GM12878 (cell line): ENCODE data around the gene PTPN5. TPM values are rescaled to one million over a fixed set of nuclear protein-coding genes. Genes with fewer than 3 reads are reported as not detected.

ENCODE experiments used
- ATAC-seq: fragments of 200-7000 bp; cut with Tn5 transposase; 3 replicates; pipeline ENCODE4 v1.9.1; 2020; ENCODE audit warnings: mild to moderate bottlenecking, moderate library complexity
- BruUV-seq: library from RNA; stranded (reverse); fragments of 400-500 nt; replicated peaks from 2 replicates; lab custom pipeline; 2021; lab: Mats Ljungman, UMichigan
- CTCF ChIA-PET: fragments of 300-600 bp; sonication (Branson Sonifier 250); formaldehyde crosslinking; extraction: SDS; loops from one replicate; lab custom pipeline; 2021; ENCODE audit warnings: inconsistent platforms; lab: Yijun Ruan, JAX
- POLR2A ChIA-PET: fragments of 350-600 bp; formaldehyde crosslinking; extraction: SDS; loops from one replicate; lab custom pipeline; 2021; ENCODE audit warnings: inconsistent platforms; lab: Charles Lee
- RAD21 ChIA-PET: fragments of 300-600 bp; sonication (Branson Sonifier 250); formaldehyde crosslinking; loops from one replicate; lab custom pipeline; 2023; ENCODE audit warnings: antibody characterized with exemption; ENCODE audit not compliant: unreplicated experiment; lab: Charles Lee
- SMC1A ChIA-PET: fragments of 300-600 bp; sonication (Branson Sonifier 250); formaldehyde crosslinking; loops from one replicate; lab custom pipeline; 2023; ENCODE audit not compliant: unreplicated experiment, uncharacterized antibody; lab: Charles Lee
- DNase-seq: peaks from one replicate; pipeline ENCODE4 v3.0.0-alpha.2; 2011; ENCODE audit warnings: low read depth, low spot score
- FAIRE-seq: peaks from 3 replicates; lab custom pipeline; 2011; peaks lifted over from hg19 to GRCh38; lab: Jason Lieb, UNC
- H2AFZ ChIP-seq: 2 replicates; pipeline ENCODE4 v1.6.0; 2011; ENCODE audit warnings: low read depth, low read length, control low read depth; ENCODE audit not compliant: control insufficient read depth
- H3K27ac ChIP-seq: 2 replicates; pipeline ENCODE4 v1.5.1; 2011; ENCODE audit warnings: control low read depth; ENCODE audit not compliant: control insufficient read depth, insufficient read depth
- H3K27me3 ChIP-seq, 2 experiments: replicated peaks in 1 of 2; 2 replicates each; pipeline versions ENCODE4 v1.6.0 to v1.6.1; 2011; ENCODE audit warnings: low read length in 1 of 2; ENCODE audit not compliant: control insufficient read depth in 2 of 2, insufficient read depth in 2 of 2
- H3K36me3 ChIP-seq, 2 experiments: 2 replicates each; pipeline ENCODE4 v1.5.1; 2011; ENCODE audit warnings: low read length in 1 of 2; ENCODE audit not compliant: control insufficient read depth in 2 of 2, insufficient read depth in 2 of 2
- H3K4me1 ChIP-seq: 2 replicates; pipeline ENCODE4 v1.6.1; 2011; ENCODE audit warnings: mild to moderate bottlenecking, low read length, moderate library complexity, mixed read lengths; ENCODE audit not compliant: control insufficient read depth, insufficient read depth
- H3K4me2 ChIP-seq: 2 replicates; pipeline ENCODE4 v1.6.0; 2011; ENCODE audit warnings: control low read depth; ENCODE audit not compliant: control insufficient read depth, insufficient read depth
- H3K4me3 ChIP-seq: fragments of 200-600 bp; sonication (generic); 2 replicates; pipeline ENCODE4 v1.5.1; 2016
- H3K79me2 ChIP-seq: 2 replicates; pipeline ENCODE4 v1.6.0; 2011; ENCODE audit warnings: low read length; ENCODE audit not compliant: control insufficient read depth, insufficient read depth
- H3K9ac ChIP-seq: 2 replicates; pipeline ENCODE4 v1.8.0; 2011; ENCODE audit warnings: low read length, control low read depth, mixed read lengths; ENCODE audit not compliant: control insufficient read depth, insufficient read depth
- H3K9me3 ChIP-seq: replicated peaks from 3 replicates; pipeline ENCODE4 v1.5.1; 2011; ENCODE audit warnings: mild to moderate bottlenecking, low read length; ENCODE audit not compliant: control insufficient read depth, insufficient read depth
- H4K20me1 ChIP-seq: 2 replicates; pipeline ENCODE4 v1.6.0; 2011; ENCODE audit not compliant: control insufficient read depth, insufficient read depth
- BCLAF1 ChIP-seq: fragments of 450-650 bp; IDR thresholded peaks from 2 replicates; pipeline ENCODE4 v1.6.1; 2017; ENCODE audit warnings: antibody characterized with exemption, mild to moderate bottlenecking, moderate library complexity
- CHD2 ChIP-seq: IDR thresholded peaks from 2 replicates; pipeline ENCODE4 v1.6.1; 2011; ENCODE audit warnings: low read depth, low read length, improper control_type of control experiment, borderline replicate concordance
- CHD4 ChIP-seq: fragments of 200-600 bp; sonication (generic); IDR thresholded peaks from 2 replicates; pipeline ENCODE4 v1.6.1; 2016; ENCODE audit warnings: mild to moderate bottlenecking
- HSF1 ChIP-seq: fragments of 150-350 bp; IDR thresholded peaks from 2 replicates; pipeline ENCODE4 v1.6.1; 2014; ENCODE audit warnings: mild to moderate bottlenecking, low read depth, low read length
- KLF5 ChIP-seq: fragments of 450-650 bp; IDR thresholded peaks from 2 replicates; pipeline ENCODE4 v1.6.1; 2014; ENCODE audit warnings: mild to moderate bottlenecking; ENCODE audit not compliant: partially characterized antibody
- NBN ChIP-seq: fragments of 450-650 bp; IDR thresholded peaks from 2 replicates; pipeline ENCODE4 v1.6.1; 2016
- NR2C2 ChIP-seq: IDR thresholded peaks from 2 replicates; pipeline ENCODE4 v1.6.1; 2011; ENCODE audit warnings: borderline replicate concordance, low read depth; ENCODE audit not compliant: control insufficient read depth, insufficient read length
- PRDM15 ChIP-seq: fragments of 450-650 bp; formaldehyde crosslinking; IDR thresholded peaks from 2 replicates; pipeline ENCODE4 v1.4.0; 2020; ENCODE audit warnings: mild to moderate bottlenecking, moderate library complexity
- RBBP5 ChIP-seq: fragments of 200-600 bp; sonication (generic); conservative IDR thresholded peaks from 2 replicates; pipeline ENCODE4 v1.6.1; 2016
- RCOR1 ChIP-seq: conservative IDR thresholded peaks from 2 replicates; pipeline ENCODE4 v1.6.1; 2012; ENCODE audit warnings: low read depth, low read length, improper control_type of control experiment
- TCF7 ChIP-seq: IDR thresholded peaks from 2 replicates; pipeline ENCODE4 v1.6.1; 2014; ENCODE audit warnings: antibody characterized with exemption, borderline replicate concordance
- YBX1 ChIP-seq: fragments of 450-650 bp; IDR thresholded peaks from 2 replicates; pipeline ENCODE4 v1.6.1; 2016; ENCODE audit warnings: antibody characterized with exemption
- ZNF384 ChIP-seq: IDR thresholded peaks from 2 replicates; pipeline ENCODE4 v1.6.1; 2012; ENCODE audit warnings: low read depth, mild to moderate bottlenecking, low read length, improper control_type of control experiment, borderline replicate concordance
- WGBS: methylation state at CpG from one replicate; pipeline ENCODE4 v1.1.6; 2016; ENCODE audit warnings: low lambda C conversion rate; ENCODE audit not compliant: insufficient replicate concordance, insufficient coverage; ENCODE audit errors: missing lambda C conversion rate; 5-methylcytosine and 5-hydroxymethylcytosine counted together
- in situ Hi-C: fragments of 300-500 bp; cut with MboI; formaldehyde crosslinking; loops from 9 replicates; pipeline ENCODE4 v1.14.3; 2018; ENCODE audit warnings: mixed read lengths
- intact Hi-C: fragments of 100-400 bp; cut with micrococcal nuclease; formaldehyde crosslinking; loops from one replicate; pipeline ENCODE4 v1.14.2; 2022; ENCODE audit not compliant: unreplicated experiment
- polyA plus RNA-seq, 11 experiments: library from polyadenylated mRNA; depleted of rRNA in 4 of 11; unstranded in 6 of 11; stranded (reverse) in 5 of 11; fragments of >200 nt; fragmentation: Nextera tagmentation in 4 of 11; fragmentation: Illumina TruSeq in 1 of 11; extraction: Ambion mirVana in 4 of 11; extraction: Trizol in 1 of 11; gene quantifications; 1 replicate in 1 of 11; 2 replicates in 10 of 11; pipeline versions ENCODE4 v1.2.1 to v1.2.3, GENCODE V29; 2011 to 2016; ENCODE audit warnings: inconsistent platforms in 2 of 11, missing spikeins in 2 of 11, low read depth in 1 of 11
- total RNA-seq, 4 experiments: library from RNA; depleted of rRNA in 3 of 4; stranded (reverse); fragments of >200 nt in 3 of 4; fragmentation: Illumina TruSeq in 1 of 4; extraction: Trizol in 1 of 4; gene quantifications; 2 replicates each; pipeline versions ENCODE4 v1.2.1 to v1.2.3, GENCODE V29; 2013 to 2021
- TF ChIP-seq, protein P1 (sequence below): IDR thresholded peaks from 2 replicates; pipeline ENCODE4 v1.6.1; 2011; ENCODE audit warnings: borderline replicate concordance, low read depth, mild to moderate bottlenecking, moderate library complexity, mixed read lengths, low read length; ENCODE audit not compliant: insufficient read depth; ENCODE audit errors: extremely low read length

The PTPN5 gene
- total and polyA plus RNA-seq, 10 of the 15 experiments (the other 5 are each of a cell fraction or from before 2014, with no cell fraction given): 0.04 to 0.06 (median 0.05) TPM; not detected in 7

GRCh38 chr11:18791969-18792628, 501 bp upstream of the PTPN5 start (continued):
- TF ChIP-seq ZNF384: no peak
- TF ChIP-seq RCOR1: no peak
- no peak for TF ChIP-seq TCF7
- no peak for TF ChIP-seq KLF5
- TF ChIP-seq NBN: no peak
- no peak for TF ChIP-seq CHD4

DNA sequence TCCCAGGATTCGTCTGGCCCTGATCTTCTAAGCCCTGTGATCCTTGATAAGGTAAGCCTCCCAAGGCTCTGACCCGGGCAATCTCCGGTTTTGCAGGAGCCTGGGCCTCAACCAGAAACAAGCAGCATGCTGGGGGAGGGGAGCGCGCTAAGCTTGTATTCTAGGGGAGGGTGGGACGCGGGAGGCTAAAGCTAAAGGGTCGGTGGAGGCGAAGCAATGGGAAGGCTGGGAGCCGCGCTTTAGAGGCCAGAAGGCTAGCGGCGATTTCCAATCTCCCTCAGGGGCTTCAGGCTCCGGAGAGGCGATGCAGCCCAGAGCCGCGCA, 753 bp downstream of the PTPN5 start:
- CTCF ChIA-PET: interaction anchor here (3.0 kb wide), 1 partner anchor 15 kb away, joined by 13 read pairs; no protein-coding TSS in a partner anchor
- H3K36me3 ChIP-seq: no peaks in the 10 kb centered on the region
- POLR2A ChIA-PET: no interaction called here
- FAIRE-seq: no peak
- no peaks in the 10 kb centered on the region for H3K79me2 ChIP-seq
- no peak overlapping the region for H3K9ac ChIP-seq
- H3K27ac ChIP-seq: no peak overlapping the region
- SMC1A ChIA-PET: no interaction called here
- H3K9me3 ChIP-seq: no peaks in the 10 kb centered on the region
- no peak for DNase-seq
- H3K4me3 ChIP-seq: no peak overlapping the region
- ATAC-seq: no peak
- intact Hi-C loops (no loop called here), in situ Hi-C loops (loop anchor here (10.0 kb wide), 1 partner anchor 56 kb away; no protein-coding TSS in a partner anchor)
- H3K27me3 ChIP-seq: peaks cover 9 to 15% of the 10 kb centered on the region in 2 experiments
- H3K4me1 ChIP-seq: no peaks in the 10 kb centered on the region
- no peak overlapping the region for H2AFZ ChIP-seq
- H3K4me2 ChIP-seq: no peak overlapping the region
- no TSS peak for BruUV-seq
- no peaks in the 10 kb centered on the region for H4K20me1 ChIP-seq
- RAD21 ChIA-PET: no interaction called here
- WGBS: 36% methylated on average over 14 of the region's 17 CpGs
- TF ChIP-seq, protein P1, sequence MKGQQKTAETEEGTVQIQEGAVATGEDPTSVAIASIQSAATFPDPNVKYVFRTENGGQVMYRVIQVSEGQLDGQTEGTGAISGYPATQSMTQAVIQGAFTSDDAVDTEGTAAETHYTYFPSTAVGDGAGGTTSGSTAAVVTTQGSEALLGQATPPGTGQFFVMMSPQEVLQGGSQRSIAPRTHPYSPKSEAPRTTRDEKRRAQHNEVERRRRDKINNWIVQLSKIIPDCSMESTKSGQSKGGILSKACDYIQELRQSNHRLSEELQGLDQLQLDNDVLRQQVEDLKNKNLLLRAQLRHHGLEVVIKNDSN: no peak
- TF ChIP-seq YBX1 (no peak), RBBP5 (no peak), PRDM15 (CRISPR knock-in tag) (no peak), HSF1 (no peak), BCLAF1 (no peak), NR2C2 (no peak), CHD2 (no peak)
